Right lobe of liver (tissue), 4 donors: ENCODE measurements around the gene ANKRD44.

Experiments
- CTCF ChIP-seq, 4 donors: fragments of 200-600 bp in 3 of 4; fragments of 450-650 bp in 1 of 4; IDR thresholded peaks; one replicate each; pipeline versions ENCODE4 v1.5.1 to v1.8.0; 2016 to 2022; ENCODE audit warnings: antibody characterized with exemption in 4 of 4, mild to moderate bottlenecking in 2 of 4
- POLR2A ChIP-seq: fragments of 450-650 bp; IDR thresholded peaks from one replicate; pipeline ENCODE4 v1.6.1; 2017; ENCODE audit warnings: antibody characterized with exemption, mild to moderate bottlenecking
- donor health status: DM: no; HTN: no; CAD: no.
- donor health status: DM: no; HTN: no; CAD: no.
- donor health status: DM: no; HTN: yes; CAD: no.

- TF ChIP-seq CTCF (IDR thresholded peaks at IDR 0.05), result no peak
- no peak for TF ChIP-seq POLR2A
Measured at GRCh38 chr2:197327472-197328098, 17.0 kb upstream of the ANKRD44 start.
